ENCODE measurements around the gene HPCAL1. TPM values are rescaled to one million over a fixed set of nuclear protein-coding genes. Genes with fewer than 3 reads are reported as not detected.
A peak's percentile ranks its signal among the peaks of the same experiment; 100 is the strongest.

HPCAL1 gene
- total RNA-seq, 1 donor from 2014 or later = 34.6 TPM

- no peak for DNase-seq (ENCODE audit: low spot score)
- H3K4me3 Mint-ChIP-seq (ENCODE audit: unreplicated experiment) = no peak overlapping the region
- no peaks in the 10 kb centered on the region for H3K9me3 Mint-ChIP-seq (ENCODE audit: unreplicated experiment)
- H3K27me3 Mint-ChIP-seq (ENCODE audit: unreplicated experiment) = peaks cover 11% of the 10 kb centered on the region
- no peaks in the 10 kb centered on the region for H3K4me1 Mint-ChIP-seq (ENCODE audit: unreplicated experiment)
- H3K27ac Mint-ChIP-seq (ENCODE audit: unreplicated experiment) = no peak overlapping the region
- TF ChIP-seq CTCF (IDR thresholded peaks at IDR 0.05; ENCODE audit: unreplicated experiment) = no peak
- no peaks in the 10 kb centered on the region for H3K36me3 Mint-ChIP-seq (ENCODE audit: low read depth, unreplicated experiment)
These were observed 22.7 kb upstream of the HPCAL1 start for GRCh38 chr2:10279946-10280463.

- Mint-ChIP-seq H3K27ac (ENCODE audit: unreplicated experiment) (no peak overlapping the region), H3K4me3 (ENCODE audit: unreplicated experiment) (no peak overlapping the region), H3K4me1 (ENCODE audit: unreplicated experiment) (no peaks in the 10 kb centered on the region), H3K9me3 (ENCODE audit: unreplicated experiment) (no peaks in the 10 kb centered on the region), H3K27me3 (ENCODE audit: unreplicated experiment) (peaks cover 9% of the 10 kb centered on the region), H3K36me3 (ENCODE audit: low read depth, unreplicated experiment) (no peaks in the 10 kb centered on the region)
- TF ChIP-seq CTCF (IDR thresholded peaks at IDR 0.05; ENCODE audit: unreplicated experiment) = no peak
- DNase-seq (ENCODE audit: low spot score) = no peak
These were observed 20.8 kb upstream of the HPCAL1 start for GRCh38 chr2:10281891-10282290.

- no peak overlapping the region for H3K27ac Mint-ChIP-seq (ENCODE audit: unreplicated experiment)
- H3K36me3 Mint-ChIP-seq (ENCODE audit: low read depth, unreplicated experiment) = no peaks in the 10 kb centered on the region
- no peaks in the 10 kb centered on the region for H3K9me3 Mint-ChIP-seq (ENCODE audit: unreplicated experiment)
- TF ChIP-seq CTCF (IDR thresholded peaks at IDR 0.05; ENCODE audit: unreplicated experiment) = no peak
- no peaks in the 10 kb centered on the region for H3K4me1 Mint-ChIP-seq (ENCODE audit: unreplicated experiment)
- H3K4me3 Mint-ChIP-seq (ENCODE audit: unreplicated experiment) = peak overlapping the region; percentile 29
- DNase-seq (ENCODE audit: low spot score) = no peak
- peaks cover 6% of the 10 kb centered on the region for H3K27me3 Mint-ChIP-seq (ENCODE audit: unreplicated experiment)
These were observed 20.0 kb upstream of the HPCAL1 start for GRCh38 chr2:10282611-10283105.

- peaks cover 5% of the 10 kb centered on the region for H3K27me3 Mint-ChIP-seq (ENCODE audit: unreplicated experiment)
- no peaks in the 10 kb centered on the region for H3K4me1 Mint-ChIP-seq (ENCODE audit: unreplicated experiment)
These were observed 19.3 kb upstream of the HPCAL1 start for GRCh38 chr2:10283106-10284062.

More at GRCh38 chr2:10283106-10284062, 19.3 kb upstream of the HPCAL1 start:
- Mint-ChIP-seq H3K27ac (ENCODE audit: unreplicated experiment) (no peak overlapping the region), H3K36me3 (ENCODE audit: low read depth, unreplicated experiment) (no peaks in the 10 kb centered on the region), H3K9me3 (ENCODE audit: unreplicated experiment) (no peaks in the 10 kb centered on the region), H3K4me3 (ENCODE audit: unreplicated experiment) (no peak overlapping the region)
- no peak for TF ChIP-seq CTCF (IDR thresholded peaks at IDR 0.05; ENCODE audit: unreplicated experiment)
- no peak for DNase-seq (ENCODE audit: low spot score)

Measured in endothelial cell (in vitro differentiated cells).